Epidermal melanocyte (primary cell): ENCODE measurements around the gene PYGO2.

Experiments used
- DNase-seq: peaks from one replicate; pipeline ENCODE4 v3.0.0; 2011; ENCODE audit warnings: low spot score; ENCODE audit not compliant: insufficient read length

The PYGO2 gene

GRCh38 chr1:154944401-154945159 is 17.0 kb downstream of the PYGO2 start:
- no peak for DNase-seq

- peak; percentile 53 for DNase-seq
These were observed 17.8 kb downstream of the PYGO2 start for GRCh38 chr1:154943649-154944400.

DNA sequence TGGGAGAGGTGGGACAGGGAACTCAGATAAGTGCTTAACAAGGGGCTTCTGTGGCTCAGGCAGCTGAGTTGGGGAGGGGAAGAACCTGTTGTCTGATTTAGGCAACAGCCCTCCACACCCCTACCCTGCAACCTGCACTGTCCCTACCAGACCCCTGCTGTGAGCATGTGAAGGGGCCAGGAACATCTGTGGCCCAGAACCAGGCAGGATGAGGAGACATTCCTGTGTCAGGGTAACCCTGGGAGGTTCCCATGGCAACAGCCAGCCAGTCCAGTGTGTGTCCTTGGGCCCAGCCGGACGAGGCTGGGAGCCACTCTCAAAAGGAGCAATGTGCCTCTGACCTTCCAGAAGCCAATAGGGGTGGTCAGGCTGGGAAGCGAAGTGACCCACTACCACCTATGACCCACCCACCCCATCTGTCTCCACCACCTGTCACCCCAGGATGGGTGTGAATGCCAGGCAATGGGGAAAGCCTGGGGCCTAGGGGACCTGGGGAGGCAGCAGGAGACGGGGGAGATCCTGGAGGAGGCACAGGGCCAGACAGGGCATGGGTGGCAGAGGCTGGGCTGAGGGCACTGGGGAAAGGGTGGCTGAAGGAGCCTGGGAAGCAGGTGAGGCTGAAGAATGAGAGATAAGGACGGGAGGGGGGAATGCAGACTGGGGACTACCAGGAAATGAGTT is 20.1 kb downstream of the PYGO2 start:
- DNase-seq, result no peak

DNA sequence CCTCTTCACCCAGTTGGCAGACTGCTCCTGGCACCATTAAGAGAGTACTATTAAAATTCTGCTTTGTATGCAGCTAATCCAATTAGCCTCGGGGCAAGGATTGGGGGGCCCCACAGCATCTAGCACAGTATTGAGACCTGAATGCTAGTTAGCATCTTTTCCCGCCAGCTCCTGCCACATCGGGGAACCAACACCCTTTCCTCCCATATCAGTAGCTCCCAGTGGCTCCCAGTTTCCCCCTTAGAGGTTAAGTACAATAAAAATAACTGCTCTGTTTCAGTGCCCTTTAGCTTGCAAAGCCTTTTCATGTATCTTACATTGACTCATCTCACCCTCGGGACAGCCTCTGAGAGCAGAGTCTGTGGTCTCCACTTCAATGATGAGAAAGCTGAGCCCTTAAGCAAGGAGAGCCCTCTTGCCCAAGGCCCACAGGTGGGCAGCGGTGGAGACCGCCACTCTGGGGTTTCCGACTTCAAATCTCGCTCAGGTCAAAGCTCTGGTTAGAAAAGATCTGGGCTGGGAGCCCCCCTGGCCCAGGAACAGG is 20.9 kb downstream of the PYGO2 start:
- no peak for DNase-seq

DNA sequence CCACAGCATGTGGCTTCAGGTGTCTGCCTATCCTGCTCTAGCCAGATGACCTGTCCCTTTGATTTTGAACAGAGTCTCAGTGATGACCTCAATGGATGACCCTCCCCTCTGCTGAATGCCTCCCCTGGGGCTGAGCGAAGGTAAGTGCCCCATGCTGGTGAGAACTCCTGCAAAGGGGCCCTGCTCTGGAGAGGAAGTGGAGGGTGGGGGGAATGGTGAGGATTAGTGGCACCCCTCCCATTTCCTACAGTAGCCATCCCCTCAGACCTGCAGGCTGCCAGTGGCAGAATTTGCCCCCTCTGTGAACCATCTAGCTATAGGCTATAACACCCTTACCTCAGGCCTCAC is 21.4 kb downstream of the PYGO2 start:
- no peak for DNase-seq

DNA sequence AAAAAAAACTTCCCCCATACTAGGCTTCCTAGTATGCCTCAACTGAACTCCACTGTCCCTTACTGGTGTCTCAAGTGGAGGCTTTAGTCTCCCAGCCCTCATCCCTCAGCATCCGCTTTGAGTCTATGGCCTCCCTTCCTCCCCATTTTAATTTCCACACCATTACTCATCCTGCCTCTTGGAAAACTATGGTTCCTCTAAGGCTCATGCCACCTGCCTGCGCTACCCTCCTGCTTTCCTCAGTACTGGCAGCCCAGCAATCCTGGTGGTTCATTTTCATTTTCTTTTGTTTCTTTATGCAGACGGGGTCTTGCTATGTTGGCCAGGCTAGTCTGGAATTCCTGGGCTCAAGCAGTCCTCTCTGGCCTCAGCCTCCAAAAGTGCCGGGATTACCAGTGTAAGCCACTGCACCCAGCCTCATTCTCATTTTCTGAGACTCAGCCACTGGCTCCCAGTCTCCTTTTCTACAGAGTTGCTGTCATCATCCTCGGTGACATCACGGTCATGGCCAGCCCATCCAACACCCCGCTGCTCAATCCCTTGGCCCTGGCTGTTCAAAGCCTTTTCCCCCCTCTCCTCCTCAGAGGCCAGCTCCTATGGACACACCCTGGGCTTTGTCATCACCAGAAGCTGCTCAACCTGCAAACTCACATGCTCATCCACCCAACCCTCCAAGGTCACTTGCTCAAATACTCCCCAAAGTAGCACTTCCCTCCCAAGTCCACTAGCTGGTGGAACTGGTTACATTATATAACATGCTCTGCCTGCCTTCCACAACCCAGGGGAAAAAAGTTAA is 22.8 kb downstream of the PYGO2 start:
- no peak for DNase-seq

DNA sequence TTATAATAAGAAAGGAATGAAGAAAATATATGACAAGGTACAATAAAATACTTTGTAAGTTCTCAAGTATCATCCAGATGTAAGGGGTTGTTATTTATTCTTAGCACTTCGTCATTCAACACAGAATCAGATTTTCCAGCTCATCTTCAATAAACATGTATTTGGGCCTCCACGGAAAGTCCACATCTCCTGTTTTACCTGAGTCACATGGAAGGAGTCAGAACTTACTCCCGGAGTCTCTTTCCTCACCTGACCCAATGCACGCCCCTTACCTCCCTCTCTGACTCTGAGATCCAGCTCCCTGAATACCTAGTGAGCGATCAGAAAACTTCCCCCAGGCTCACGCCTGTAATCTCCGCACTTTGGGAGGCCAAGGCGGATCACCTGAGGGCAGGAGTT is 23.6 kb downstream of the PYGO2 start:
- no peak for DNase-seq

DNA sequence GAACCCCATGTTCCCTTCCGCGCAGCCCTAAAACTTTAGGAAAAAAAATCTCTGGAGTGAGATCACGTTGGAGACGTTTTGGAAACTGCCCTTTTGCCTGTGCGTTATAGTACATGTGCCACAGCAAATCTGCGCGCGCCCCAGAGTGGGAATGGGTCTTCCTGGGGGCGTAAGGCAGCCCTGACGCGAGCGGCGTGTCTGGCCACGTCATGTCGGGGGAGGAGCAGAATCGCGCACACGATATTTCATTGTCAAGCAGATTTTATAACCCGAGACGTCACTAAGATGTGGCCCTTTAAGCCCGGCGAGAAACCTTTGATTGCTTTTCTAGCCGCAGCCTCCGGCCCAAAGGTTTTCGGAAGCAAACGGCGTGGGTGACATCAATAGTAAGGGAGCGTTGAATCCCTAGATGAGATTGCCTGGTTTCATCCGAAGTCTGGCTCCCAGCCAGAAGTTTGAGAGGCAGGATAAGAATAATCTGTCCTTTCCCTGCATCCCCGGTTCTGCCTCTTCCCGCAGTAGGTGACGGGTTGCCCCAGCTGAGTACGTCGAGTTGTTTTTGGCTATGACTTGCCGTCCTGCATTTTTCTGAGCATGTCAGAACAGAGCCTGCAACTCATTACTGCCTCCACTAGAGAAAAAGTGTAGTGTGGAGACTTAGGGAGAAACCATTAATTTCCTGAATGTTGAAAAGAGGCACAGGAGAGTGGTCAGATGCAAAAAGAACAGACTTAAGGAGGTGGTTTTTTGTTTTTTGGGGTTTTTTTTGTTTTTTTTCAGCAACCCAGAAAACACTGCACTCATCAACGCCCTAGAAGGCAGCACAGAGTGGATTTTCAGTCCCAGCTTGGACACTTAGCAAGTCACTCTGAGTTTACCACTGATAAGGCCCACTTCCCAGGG is 24.2 kb downstream of the PYGO2 start:
- DNase-seq, result peak; percentile 90

DNA sequence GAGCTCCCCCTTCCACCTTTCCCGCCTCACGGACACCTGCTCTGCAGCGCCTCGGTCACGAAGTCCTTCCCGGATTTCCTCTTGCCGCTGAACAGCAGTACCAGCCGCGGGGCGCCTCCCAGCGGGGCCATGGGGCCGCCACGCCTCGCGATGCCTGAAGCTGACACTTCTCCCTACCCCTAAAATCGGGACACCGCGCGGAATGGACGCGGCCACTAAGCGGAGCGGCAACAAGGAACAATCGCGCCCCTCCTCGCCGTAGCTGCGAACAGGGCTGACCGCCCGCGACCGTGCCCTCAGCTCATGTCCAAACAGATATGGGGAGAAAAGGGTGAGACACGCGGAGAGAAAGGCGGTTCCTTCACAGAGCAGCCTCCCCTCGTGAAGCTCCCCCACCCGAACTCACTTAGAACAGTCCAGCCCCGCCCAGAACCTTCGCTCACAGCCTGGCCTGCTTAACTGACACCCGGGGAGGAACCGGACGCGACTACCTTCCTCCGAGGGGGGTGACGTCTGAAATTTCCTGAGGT is 25.0 kb downstream of the PYGO2 start, which contains the start of gene PMVK:
Gene PMVK, minus strand, starts transcription at position 165 of the 530 bp plus-strand sequence. Its CDS starts 34 bp downstream, at position 131.
- DNase-seq, result peak; percentile 95

DNA sequence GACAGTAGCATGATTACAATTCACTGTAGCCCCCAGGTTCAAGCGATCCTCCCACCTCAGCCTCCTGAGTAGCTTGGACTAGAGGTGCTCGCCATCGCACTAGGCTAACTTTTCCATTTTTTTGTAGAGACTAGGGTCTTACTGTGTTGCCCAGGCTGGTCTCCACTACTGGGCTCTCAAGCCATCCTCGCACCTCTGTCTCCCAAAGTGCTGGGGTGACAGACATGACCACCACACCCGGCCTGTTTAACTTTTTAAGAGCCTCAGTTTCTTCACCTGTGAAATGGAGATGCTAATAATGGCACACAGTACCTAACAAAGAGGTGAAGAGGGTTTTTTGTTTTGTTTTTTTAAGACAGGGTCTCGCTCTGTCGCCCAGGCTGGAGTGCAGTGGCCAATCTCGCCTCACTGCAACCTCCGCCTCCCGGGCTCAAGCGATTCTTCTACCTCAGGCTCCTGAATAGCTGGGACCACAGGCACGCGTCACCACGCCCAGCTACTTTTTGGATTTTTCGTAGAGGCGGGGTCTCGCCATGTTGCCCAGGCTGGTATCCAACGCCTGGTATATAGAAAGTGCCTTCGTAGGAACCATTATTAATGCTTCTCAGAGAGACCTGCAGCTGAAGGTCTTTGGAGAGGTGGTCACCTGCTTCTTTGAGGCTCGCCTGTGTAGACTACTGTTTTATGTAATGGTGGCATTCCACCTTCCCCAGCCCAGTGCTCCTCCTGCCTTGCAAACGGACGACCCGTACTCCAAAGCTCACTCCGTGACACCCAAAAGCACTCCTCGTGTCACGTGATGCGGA is 25.6 kb downstream of the PYGO2 start:
- no peak for DNase-seq

GRCh38 chr1:154934358-154934948 is 27.1 kb downstream of the PYGO2 start:
- no peak for DNase-seq

- no peak for DNase-seq
These were observed 29.6 kb downstream of the PYGO2 start for GRCh38 chr1:154931940-154932487.

GRCh38 chr1:154926201-154926600 is 35.4 kb downstream of the PYGO2 start:
- no peak for DNase-seq

DNA sequence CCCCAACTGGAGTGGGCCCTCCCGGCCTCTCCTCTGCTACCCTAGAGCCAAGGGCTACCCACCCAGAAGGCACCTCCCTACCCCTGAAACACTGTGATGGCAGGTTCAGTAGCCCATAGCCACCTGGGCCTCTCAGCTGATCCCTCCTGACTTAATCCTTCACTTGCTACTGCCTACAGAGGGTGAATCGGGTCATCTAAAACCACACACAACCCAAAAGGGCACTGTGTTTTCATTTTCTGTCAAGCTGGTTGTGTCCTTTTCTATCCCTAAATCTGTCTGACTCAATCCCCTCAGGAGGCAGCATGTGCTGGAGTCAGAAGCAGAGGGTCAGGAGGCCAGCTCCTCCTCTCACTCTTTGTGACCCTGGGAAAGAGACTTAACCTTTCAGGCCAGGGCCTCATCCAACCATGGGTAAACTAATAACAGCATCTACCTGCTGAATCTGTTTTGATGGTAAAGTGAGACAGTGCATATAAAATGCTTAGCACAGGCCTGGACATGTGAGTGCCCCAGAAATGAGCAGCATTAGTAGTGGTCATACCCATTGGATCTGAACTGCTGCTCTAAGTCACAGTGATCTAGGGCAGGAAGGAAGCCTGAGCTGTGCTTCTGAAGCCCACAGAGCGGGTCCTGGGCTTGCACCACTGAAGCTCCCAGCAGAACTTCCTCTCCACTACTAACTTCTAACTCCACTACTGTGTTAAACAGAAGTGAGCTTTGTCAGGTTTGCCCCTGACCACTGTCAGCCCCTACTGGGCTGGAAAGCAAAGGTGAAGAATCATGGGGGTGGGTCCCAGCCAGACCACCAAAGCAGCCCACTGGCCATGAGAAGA is 36.0 kb downstream of the PYGO2 start:
- DNase-seq, result no peak

GRCh38 chr1:154923695-154924094 is 37.9 kb downstream of the PYGO2 start:
- DNase-seq, result no peak

GRCh38 chr1:154913273-154913672 is 48.3 kb downstream of the PYGO2 start:
- DNase-seq, result no peak

DNA sequence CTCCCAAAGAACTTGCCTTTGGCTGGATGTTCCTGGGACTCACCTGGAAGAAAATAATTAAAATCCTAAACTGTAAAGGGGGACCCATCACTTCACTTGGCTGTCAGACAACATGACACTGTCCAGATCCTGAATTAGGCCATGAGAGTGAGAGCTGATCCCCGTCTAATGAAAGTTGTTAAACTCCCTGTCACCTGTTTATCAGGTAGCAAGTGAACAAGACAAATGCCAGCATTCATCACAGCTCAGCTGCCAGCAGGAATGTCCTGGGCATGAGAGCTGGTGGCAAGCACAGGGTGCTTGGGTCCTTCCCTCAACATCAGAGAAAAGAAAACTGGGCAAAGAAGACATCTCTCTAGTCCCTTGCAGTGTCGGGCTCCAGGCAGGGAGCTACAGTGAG is 48.8 kb downstream of the PYGO2 start:
- no peak for DNase-seq
